ENCODE results near the gene IFI27L2. TPM values are rescaled to one million over a fixed set of nuclear protein-coding genes. Genes with fewer than 3 reads are reported as not detected.
A peak's percentile ranks its signal among the peaks of the same experiment; 100 is the strongest.

Gene IFI27L2
- total RNA-seq, 4 donors from 2014 or later, result 26.5 to 91.1 (median 63.9) TPM

- no peak overlapping the region for H3K27ac ChIP-seq
- H3K4me3 ChIP-seq, result no peak overlapping the region
- H3K36me3 ChIP-seq, result no peaks in the 10 kb centered on the region
- H3K9me3 ChIP-seq, result no peaks in the 10 kb centered on the region
- no peak for DNase-seq
- no peaks in the 10 kb centered on the region for H3K27me3 ChIP-seq
- H3K4me1 ChIP-seq, result no peaks in the 10 kb centered on the region
- TF ChIP-seq CTCF (IDR thresholded peaks at IDR 0.05) (no peak), POLR2A (IDR thresholded peaks at IDR 0.05) (no peak)
These were observed 16.6 kb upstream of the IFI27L2 start for GRCh38 chr14:94145902-94146527.

GRCh38 chr14:94144765-94145164 lies 15.4 kb upstream of the IFI27L2 start:
- H3K27ac ChIP-seq, result no peak overlapping the region
- no peaks in the 10 kb centered on the region for H3K4me1 ChIP-seq
- no peaks in the 10 kb centered on the region for H3K36me3 ChIP-seq
- DNase-seq, result no peak
- no peaks in the 10 kb centered on the region for H3K27me3 ChIP-seq
- H3K9me3 ChIP-seq, result no peaks in the 10 kb centered on the region
- H3K4me3 ChIP-seq, result no peak overlapping the region
- TF ChIP-seq POLR2A (IDR thresholded peaks at IDR 0.05) (no peak), CTCF (IDR thresholded peaks at IDR 0.05) (no peak)

- H3K9me3 ChIP-seq, result no peaks in the 10 kb centered on the region
- TF ChIP-seq POLR2A (IDR thresholded peaks at IDR 0.05), result no peak
- no peak for TF ChIP-seq CTCF (IDR thresholded peaks at IDR 0.05)
- no peaks in the 10 kb centered on the region for H3K36me3 ChIP-seq
- DNase-seq, result no peak
- H3K27ac ChIP-seq, result no peak overlapping the region
- no peaks in the 10 kb centered on the region for H3K4me1 ChIP-seq
- no peaks in the 10 kb centered on the region for H3K27me3 ChIP-seq
- H3K4me3 ChIP-seq, result no peak overlapping the region
These were observed 14.3 kb upstream of the IFI27L2 start for GRCh38 chr14:94143711-94144110.

- H3K9me3 ChIP-seq, result no peaks in the 10 kb centered on the region
- no peak overlapping the region for H3K27ac ChIP-seq
- TF ChIP-seq CTCF (IDR thresholded peaks at IDR 0.05) (peak in 3 of 6 experiments; percentile 6 to 16 (median 14)), POLR2A (IDR thresholded peaks at IDR 0.05) (no peak)
- H3K4me1 ChIP-seq, result no peaks in the 10 kb centered on the region
- no peak overlapping the region for H3K4me3 ChIP-seq
- no peaks in the 10 kb centered on the region for H3K36me3 ChIP-seq
- no peaks in the 10 kb centered on the region for H3K27me3 ChIP-seq
- no peak for DNase-seq
These were observed 13.8 kb upstream of the IFI27L2 start for GRCh38 chr14:94143239-94143638.

GRCh38 chr14:94142836-94143235 lies 13.4 kb upstream of the IFI27L2 start:
- no peak for DNase-seq
- H3K4me3 ChIP-seq, result no peak overlapping the region
- no peak for TF ChIP-seq POLR2A (IDR thresholded peaks at IDR 0.05)
- TF ChIP-seq CTCF (IDR thresholded peaks at IDR 0.05), result no peak
- H3K9me3 ChIP-seq, result no peaks in the 10 kb centered on the region
- no peaks in the 10 kb centered on the region for H3K27me3 ChIP-seq
- no peak overlapping the region for H3K27ac ChIP-seq
- no peaks in the 10 kb centered on the region for H3K36me3 ChIP-seq
- H3K4me1 ChIP-seq, result no peaks in the 10 kb centered on the region

- H3K9me3 ChIP-seq, result no peaks in the 10 kb centered on the region
- no peak overlapping the region for H3K4me3 ChIP-seq
- H3K36me3 ChIP-seq, result no peaks in the 10 kb centered on the region
- H3K27me3 ChIP-seq, result no peaks in the 10 kb centered on the region
- no peak overlapping the region for H3K27ac ChIP-seq
- DNase-seq, result no peak
- no peak for TF ChIP-seq CTCF (IDR thresholded peaks at IDR 0.05)
- TF ChIP-seq POLR2A (IDR thresholded peaks at IDR 0.05), result no peak
- H3K4me1 ChIP-seq, result no peaks in the 10 kb centered on the region
These were observed 12.8 kb upstream of the IFI27L2 start for GRCh38 chr14:94142247-94142646.
